ENCODE data around the gene YAF2. TPM values are rescaled to one million over a fixed set of nuclear protein-coding genes. Genes with fewer than 3 reads are reported as not detected.

Gene YAF2
- total RNA-seq, 2 donors from 2014 or later: 19.4 to 27.3 TPM

GRCh38 chr12:42208574-42208973, 29.5 kb downstream of the YAF2 start:
- H3K4me1 Mint-ChIP-seq: peaks cover 6% of the 10 kb centered on the region
- Histone ChIP-seq H3K9me3 (ENCODE audit: control insufficient read depth, low read length) (no peaks in the 10 kb centered on the region), H3K4me3 (ENCODE audit: low read length) (no peak overlapping the region), H3K4me1 (ENCODE audit: control insufficient read depth, insufficient read depth, low read length) (no peaks in the 10 kb centered on the region), H3K9ac (ENCODE audit: extremely low read depth, low read length, poor library complexity, severe bottlenecking) (no peak overlapping the region), H3K27me3 (ENCODE audit: control insufficient read depth, insufficient read depth, low read length, poor library complexity, severe bottlenecking) (no peaks in the 10 kb centered on the region), H3K36me3 (ENCODE audit: control insufficient read depth, insufficient read depth, low read length) (peaks cover 27% of the 10 kb centered on the region), H3K27ac (ENCODE audit: low read depth, low read length) (no peak overlapping the region)
- no peak overlapping the region for H3K27ac Mint-ChIP-seq
- H3K36me3 Mint-ChIP-seq (ENCODE audit: low read depth): peaks cover 19% of the 10 kb centered on the region
- no peak for TF ChIP-seq CTCF (conservative IDR thresholded peaks at IDR 0.05)
- no peaks in the 10 kb centered on the region for H3K27me3 Mint-ChIP-seq (ENCODE audit: insufficient read depth)
- WGBS, 2 experiments (ENCODE audit: insufficient coverage in 1 of 2, insufficient read length in 1 of 2): 61% methylated on average over 1 of the region's 2 CpGs; no CpG with 5 or more reads in 1 of the 2 experiments
- DNase-seq: no peak
- H3K9me3 Mint-ChIP-seq: no peaks in the 10 kb centered on the region
- H3K4me3 Mint-ChIP-seq: no peak overlapping the region

GRCh38 chr12:42204819-42205218, 33.2 kb downstream of the YAF2 start:
- no CpG with 5 or more reads among the region's 1 CpG for WGBS, 2 experiments (ENCODE audit: insufficient coverage in 1 of 2, insufficient read length in 1 of 2)
- Mint-ChIP-seq H3K27ac (no peak overlapping the region), H3K4me3 (no peak overlapping the region), H3K4me1 (peaks cover 6% of the 10 kb centered on the region), H3K36me3 (ENCODE audit: low read depth) (peaks cover 13% of the 10 kb centered on the region), H3K9me3 (no peaks in the 10 kb centered on the region), H3K27me3 (ENCODE audit: insufficient read depth) (no peaks in the 10 kb centered on the region)
- H3K4me1 ChIP-seq (ENCODE audit: control insufficient read depth, insufficient read depth, low read length): no peaks in the 10 kb centered on the region
- no peak overlapping the region for H3K4me3 ChIP-seq (ENCODE audit: low read length)
- H3K36me3 ChIP-seq (ENCODE audit: control insufficient read depth, insufficient read depth, low read length): peaks cover 19% of the 10 kb centered on the region
- H3K9me3 ChIP-seq (ENCODE audit: control insufficient read depth, low read length): no peaks in the 10 kb centered on the region
- H3K27ac ChIP-seq (ENCODE audit: low read depth, low read length): no peak overlapping the region
- DNase-seq: no peak
- no peak for TF ChIP-seq CTCF (conservative IDR thresholded peaks at IDR 0.05)
- no peak overlapping the region for H3K9ac ChIP-seq (ENCODE audit: extremely low read depth, low read length, poor library complexity, severe bottlenecking)
- no peaks in the 10 kb centered on the region for H3K27me3 ChIP-seq (ENCODE audit: control insufficient read depth, insufficient read depth, low read length, poor library complexity, severe bottlenecking)

DNA sequence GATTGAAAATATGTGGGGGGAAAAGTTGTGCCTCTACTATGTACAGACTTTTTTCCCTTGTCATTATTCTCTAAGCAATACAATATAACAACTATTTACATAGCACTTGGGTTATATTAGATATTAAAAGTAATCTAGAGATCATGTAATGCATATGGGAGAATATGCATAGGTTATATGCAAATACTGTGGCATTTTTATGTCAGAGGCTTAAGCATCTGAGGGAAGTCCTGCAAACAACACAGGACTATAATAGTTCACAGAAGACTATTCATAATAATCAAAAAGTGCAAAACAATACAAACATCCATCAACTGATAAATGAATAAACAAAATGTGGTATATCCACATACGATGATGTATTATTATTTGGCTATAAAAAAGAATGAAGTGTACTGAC, 33.7 kb downstream of the YAF2 start:
- Histone ChIP-seq H3K9me3 (ENCODE audit: control insufficient read depth, low read length) (no peaks in the 10 kb centered on the region), H3K27ac (ENCODE audit: low read depth, low read length) (no peak overlapping the region), H3K4me1 (ENCODE audit: control insufficient read depth, insufficient read depth, low read length) (no peaks in the 10 kb centered on the region), H3K9ac (ENCODE audit: extremely low read depth, low read length, poor library complexity, severe bottlenecking) (no peak overlapping the region), H3K27me3 (ENCODE audit: control insufficient read depth, insufficient read depth, low read length, poor library complexity, severe bottlenecking) (no peaks in the 10 kb centered on the region), H3K4me3 (ENCODE audit: low read length) (no peak overlapping the region), H3K36me3 (ENCODE audit: control insufficient read depth, insufficient read depth, low read length) (peaks cover 17% of the 10 kb centered on the region)
- Mint-ChIP-seq H3K4me1 (peaks cover 6% of the 10 kb centered on the region), H3K4me3 (no peak overlapping the region), H3K36me3 (ENCODE audit: low read depth) (peaks cover 12% of the 10 kb centered on the region), H3K27ac (no peak overlapping the region), H3K27me3 (ENCODE audit: insufficient read depth) (no peaks in the 10 kb centered on the region), H3K9me3 (no peaks in the 10 kb centered on the region)
- no peak for TF ChIP-seq CTCF (conservative IDR thresholded peaks at IDR 0.05)
- WGBS, 2 experiments (ENCODE audit: insufficient coverage in 1 of 2, insufficient read length in 1 of 2): no CpG with 5 or more reads among the region's 1 CpG
- DNase-seq: no peak

Data from endodermal cell (in vitro differentiated cells).